Astrocyte of the cerebellum (primary cell): Measurements from ENCODE around the gene POU2AF2.
"Not testable (repeated sequence)": the region's sequence is repeated elsewhere in the genome, so short reads cannot be mapped to it uniquely, and the experiment has no call there.

Experiments used
- DNase-seq: peaks from one replicate; pipeline ENCODE4 v3.0.0-alpha.2; 2011; ENCODE audit warnings: low read depth
- H3K4me3 ChIP-seq: 2 replicates; pipeline ENCODE4 v1.5.1; 2011; ENCODE audit warnings: mild to moderate bottlenecking, low read depth, low read length, moderate library complexity
- CTCF ChIP-seq: IDR thresholded peaks from 2 replicates; pipeline ENCODE4 v1.5.1; 2012; ENCODE audit warnings: low read length, low read depth, moderate library complexity, mild to moderate bottlenecking; ENCODE audit errors: missing control alignments
- in situ Hi-C: cut with HindIII; loops from 2 replicates; pipeline ENCODE4 v1.10.0; 2017; ENCODE audit warnings: low sequenced_read_pairs

POU2AF2 gene

GRCh38 chr11:111269146-111269868 lies 23.8 kb downstream of the POU2AF2 start:
- in situ Hi-C loops = no loop called here
- no peak for TF ChIP-seq CTCF
- peak; percentile 8 for DNase-seq
- no peak overlapping the region for H3K4me3 ChIP-seq

GRCh38 chr11:111272420-111272819 lies 26.9 kb downstream of the POU2AF2 start:
- no peak for DNase-seq
- TF ChIP-seq CTCF = no peak
- no peak overlapping the region for H3K4me3 ChIP-seq
- in situ Hi-C loops = no loop called here

- DNase-seq = no peak
- no peak overlapping the region for H3K4me3 ChIP-seq
- no peak for TF ChIP-seq CTCF
- in situ Hi-C loops = loop anchor here (25.0 kb wide), 1 partner anchor 155 kb away; no protein-coding TSS in a partner anchor
Observed at GRCh38 chr11:111282562-111283075, 37.1 kb downstream of the POU2AF2 start.

- DNase-seq = no peak
- H3K4me3 ChIP-seq = no peak overlapping the region
- no peak for TF ChIP-seq CTCF
- in situ Hi-C loops = loop anchor here (25.0 kb wide), 1 partner anchor 153 kb away; no protein-coding TSS in a partner anchor
Observed at GRCh38 chr11:111283945-111284481, 38.5 kb downstream of the POU2AF2 start.

- no peak overlapping the region for H3K4me3 ChIP-seq
- in situ Hi-C loops = loop anchor here (25.0 kb wide), 1 partner anchor 152 kb away; no protein-coding TSS in a partner anchor
- no peak for TF ChIP-seq CTCF
- DNase-seq = no peak
Observed at GRCh38 chr11:111285189-111286091, 39.9 kb downstream of the POU2AF2 start.

- in situ Hi-C loops = loop anchor here (25.0 kb wide), 1 partner anchor 146 kb away; no protein-coding TSS in a partner anchor
- TF ChIP-seq CTCF = no peak
- no peak overlapping the region for H3K4me3 ChIP-seq
- no peak for DNase-seq
Observed at GRCh38 chr11:111291764-111292163, 46.2 kb downstream of the POU2AF2 start.

- not testable (repeated sequence) for H3K4me3 ChIP-seq, DNase-seq
- in situ Hi-C loops = loop anchor here (25.0 kb wide), 1 partner anchor 145 kb away; no protein-coding TSS in a partner anchor
Observed at GRCh38 chr11:111292408-111292807, 46.9 kb downstream of the POU2AF2 start.
